Activated naive CD4-positive, alpha-beta T cell treated with anti-CD3 and anti-CD28 coated beads, Interleukin-2, amount 50 U/mL, for 24 hours (primary cell): ENCODE data around the gene FAM111A.

Source experiments
- H3K27ac Mint-ChIP-seq: one replicate; pipeline ENCODE4 v1.8.0; 2021; ENCODE audit warnings: mild to moderate bottlenecking, mixed read lengths
- H3K27me3 Mint-ChIP-seq: one replicate; pipeline ENCODE4 v1.8.0; 2021; ENCODE audit warnings: mixed read lengths
- H3K36me3 Mint-ChIP-seq: one replicate; pipeline ENCODE4 v1.8.0; 2021; ENCODE audit warnings: mixed read lengths
- H3K4me1 Mint-ChIP-seq: one replicate; pipeline ENCODE4 v1.8.0; 2021; ENCODE audit warnings: mixed read lengths
- H3K4me3 Mint-ChIP-seq: one replicate; pipeline ENCODE4 v1.8.0; 2021; ENCODE audit warnings: mild to moderate bottlenecking, mixed read lengths
- H3K9me3 Mint-ChIP-seq: one replicate; pipeline ENCODE4 v1.8.0; 2021; ENCODE audit warnings: mixed read lengths

The FAM111A gene

GRCh38 chr11:59164028-59164427 is 21.4 kb downstream of the FAM111A start:
- Mint-ChIP-seq H3K27ac (no peak overlapping the region), H3K27me3 (peaks cover 14% of the 10 kb centered on the region), H3K4me1 (no peaks in the 10 kb centered on the region), H3K36me3 (no peaks in the 10 kb centered on the region), H3K9me3 (no peaks in the 10 kb centered on the region), H3K4me3 (no peak overlapping the region)

GRCh38 chr11:59171508-59172322 is 29.1 kb downstream of the FAM111A start, which contains the start of gene DTX4:
Gene DTX4 (plus strand): TSS chr11:59172132. CDS start chr11:59172596, 464 bp downstream.
- H3K9me3 Mint-ChIP-seq = no peaks in the 10 kb centered on the region
- H3K4me1 Mint-ChIP-seq = peaks cover 13% of the 10 kb centered on the region
- H3K36me3 Mint-ChIP-seq = no peaks in the 10 kb centered on the region
- peaks cover 6% of the 10 kb centered on the region for H3K27me3 Mint-ChIP-seq
- peak within 1 kb of the TSS; percentile 87 for H3K4me3 Mint-ChIP-seq
- H3K27ac Mint-ChIP-seq = no peak within 1 kb of the TSS

GRCh38 chr11:59172345-59173079 is 29.9 kb downstream of the FAM111A start:
- Mint-ChIP-seq H3K27me3 (peaks cover 6% of the 10 kb centered on the region), H3K27ac (no peak overlapping the region), H3K4me1 (peaks cover 13% of the 10 kb centered on the region), H3K36me3 (no peaks in the 10 kb centered on the region), H3K4me3 (peak overlapping the region; percentile 87), H3K9me3 (no peaks in the 10 kb centered on the region)

GRCh38 chr11:59173080-59173963 is 30.7 kb downstream of the FAM111A start:
- Mint-ChIP-seq H3K9me3 (no peaks in the 10 kb centered on the region), H3K27ac (no peak overlapping the region), H3K36me3 (no peaks in the 10 kb centered on the region), H3K4me1 (peaks cover 13% of the 10 kb centered on the region), H3K4me3 (peak overlapping the region; percentile 87), H3K27me3 (peaks cover 6% of the 10 kb centered on the region)

GRCh38 chr11:59173964-59174663 is 31.5 kb downstream of the FAM111A start:
- Mint-ChIP-seq H3K27me3 (peaks cover 6% of the 10 kb centered on the region), H3K4me3 (no peak overlapping the region), H3K36me3 (no peaks in the 10 kb centered on the region), H3K4me1 (peaks cover 13% of the 10 kb centered on the region), H3K27ac (no peak overlapping the region), H3K9me3 (no peaks in the 10 kb centered on the region)

- peaks cover 13% of the 10 kb centered on the region for H3K4me1 Mint-ChIP-seq
- no peak overlapping the region for H3K4me3 Mint-ChIP-seq
- H3K27me3 Mint-ChIP-seq = peaks cover 6% of the 10 kb centered on the region
- H3K36me3 Mint-ChIP-seq = no peaks in the 10 kb centered on the region
- H3K9me3 Mint-ChIP-seq = no peaks in the 10 kb centered on the region
- no peak overlapping the region for H3K27ac Mint-ChIP-seq
These were observed 32.0 kb downstream of the FAM111A start for GRCh38 chr11:59174664-59175033.

- Mint-ChIP-seq H3K4me3 (no peak overlapping the region), H3K27me3 (peaks cover 6% of the 10 kb centered on the region), H3K27ac (no peak overlapping the region), H3K36me3 (no peaks in the 10 kb centered on the region), H3K9me3 (no peaks in the 10 kb centered on the region), H3K4me1 (peaks cover 13% of the 10 kb centered on the region)
These were observed 32.4 kb downstream of the FAM111A start for GRCh38 chr11:59175091-59175501.

GRCh38 chr11:59176330-59176729 is 33.7 kb downstream of the FAM111A start:
- Mint-ChIP-seq H3K36me3 (no peaks in the 10 kb centered on the region), H3K4me1 (peaks cover 13% of the 10 kb centered on the region), H3K4me3 (no peak overlapping the region)

GRCh38 chr11:59178402-59178801 is 35.7 kb downstream of the FAM111A start:
- H3K9me3 Mint-ChIP-seq = no peaks in the 10 kb centered on the region
- no peaks in the 10 kb centered on the region for H3K36me3 Mint-ChIP-seq
- H3K27ac Mint-ChIP-seq = no peak overlapping the region
- no peaks in the 10 kb centered on the region for H3K27me3 Mint-ChIP-seq
- peaks cover 5% of the 10 kb centered on the region for H3K4me1 Mint-ChIP-seq
- H3K4me3 Mint-ChIP-seq = no peak overlapping the region

More at GRCh38 chr11:59176330-59176729, 33.7 kb downstream of the FAM111A start:
- no peak overlapping the region for H3K27ac Mint-ChIP-seq
- H3K9me3 Mint-ChIP-seq = no peaks in the 10 kb centered on the region
- H3K27me3 Mint-ChIP-seq = peaks cover 6% of the 10 kb centered on the region

- H3K4me3 Mint-ChIP-seq = no peak overlapping the region
- H3K27me3 Mint-ChIP-seq = no peaks in the 10 kb centered on the region
- no peaks in the 10 kb centered on the region for H3K36me3 Mint-ChIP-seq
- H3K9me3 Mint-ChIP-seq = no peaks in the 10 kb centered on the region
- peaks cover 2% of the 10 kb centered on the region for H3K4me1 Mint-ChIP-seq
- no peak overlapping the region for H3K27ac Mint-ChIP-seq
These were observed 36.5 kb downstream of the FAM111A start for GRCh38 chr11:59179121-59179520.

GRCh38 chr11:59180168-59180776 is 37.6 kb downstream of the FAM111A start:
- no peaks in the 10 kb centered on the region for H3K27me3 Mint-ChIP-seq
- H3K4me1 Mint-ChIP-seq = no peaks in the 10 kb centered on the region
- H3K9me3 Mint-ChIP-seq = no peaks in the 10 kb centered on the region
- no peaks in the 10 kb centered on the region for H3K36me3 Mint-ChIP-seq
- no peak overlapping the region for H3K27ac Mint-ChIP-seq
- H3K4me3 Mint-ChIP-seq = no peak overlapping the region

- Mint-ChIP-seq H3K27me3 (no peaks in the 10 kb centered on the region), H3K36me3 (no peaks in the 10 kb centered on the region), H3K4me1 (no peaks in the 10 kb centered on the region), H3K4me3 (no peak overlapping the region), H3K27ac (no peak overlapping the region), H3K9me3 (no peaks in the 10 kb centered on the region)
These were observed 38.3 kb downstream of the FAM111A start for GRCh38 chr11:59180907-59181306.

- no peak overlapping the region for H3K27ac Mint-ChIP-seq
- no peak overlapping the region for H3K4me3 Mint-ChIP-seq
- H3K27me3 Mint-ChIP-seq = no peaks in the 10 kb centered on the region
- no peaks in the 10 kb centered on the region for H3K4me1 Mint-ChIP-seq
- H3K9me3 Mint-ChIP-seq = no peaks in the 10 kb centered on the region
- no peaks in the 10 kb centered on the region for H3K36me3 Mint-ChIP-seq
These were observed 39.2 kb downstream of the FAM111A start for GRCh38 chr11:59181746-59182456.

GRCh38 chr11:59182457-59183151 is 39.9 kb downstream of the FAM111A start:
- Mint-ChIP-seq H3K27me3 (no peaks in the 10 kb centered on the region), H3K36me3 (no peaks in the 10 kb centered on the region), H3K4me3 (no peak overlapping the region), H3K27ac (no peak overlapping the region), H3K9me3 (no peaks in the 10 kb centered on the region), H3K4me1 (no peaks in the 10 kb centered on the region)
